A549 (cell line): ENCODE data around the gene SH3BP5L.

Source experiments
- BHLHE40 ChIP-seq: IDR thresholded peaks from 2 replicates; pipeline ENCODE4 v1.6.1; 2012; ENCODE audit warnings: low read depth, low read length, inconsistent platforms
- JUN ChIP-seq, 2 experiments: fragments of >200 bp; sonication (Bioruptor Twin); formaldehyde crosslinking; IDR thresholded peaks; 2 replicates in 1 of 2; 3 replicates in 1 of 2; pipeline ENCODE4 v1.6.1; 2016 to 2017
- MYC ChIP-seq: IDR thresholded peaks from 2 replicates; pipeline ENCODE4 v1.6.1; 2012; ENCODE audit warnings: mild to moderate bottlenecking, inconsistent platforms, low read length, improper control_type of control experiment, borderline replicate concordance
- TF ChIP-seq, protein P1 (sequence below): fragments of >200 bp; sonication (Bioruptor Twin); formaldehyde crosslinking; IDR thresholded peaks from 3 replicates; pipeline ENCODE4 v1.5.1; 2016
- TF ChIP-seq, protein P2 (sequence below): fragments of 200-600 bp; sonication (generic); IDR thresholded peaks from 2 replicates; pipeline ENCODE4 v1.6.1; 2016; ENCODE audit warnings: antibody characterized with exemption, mild to moderate bottlenecking, moderate library complexity

DNA sequence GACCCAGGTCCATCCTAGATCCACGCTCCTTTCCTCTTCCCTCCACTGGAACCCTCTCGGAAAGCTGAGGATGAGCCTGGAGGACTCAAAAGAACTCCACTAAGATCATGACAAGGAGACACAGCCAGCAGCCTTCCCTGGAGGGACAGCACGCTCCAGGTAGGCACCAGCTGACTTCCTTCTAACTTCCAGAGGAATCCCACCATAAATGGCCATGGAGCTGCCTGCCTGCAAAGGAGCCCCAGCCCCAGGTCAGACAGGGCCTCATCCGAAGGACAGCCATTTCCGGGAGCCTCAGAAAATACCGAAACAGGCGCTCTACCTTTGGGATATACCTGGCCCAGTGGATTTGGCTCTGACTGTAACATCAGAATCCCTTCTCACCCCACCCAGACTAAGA is 4.1 kb downstream of the SH3BP5L start:
- TF ChIP-seq, protein P1, sequence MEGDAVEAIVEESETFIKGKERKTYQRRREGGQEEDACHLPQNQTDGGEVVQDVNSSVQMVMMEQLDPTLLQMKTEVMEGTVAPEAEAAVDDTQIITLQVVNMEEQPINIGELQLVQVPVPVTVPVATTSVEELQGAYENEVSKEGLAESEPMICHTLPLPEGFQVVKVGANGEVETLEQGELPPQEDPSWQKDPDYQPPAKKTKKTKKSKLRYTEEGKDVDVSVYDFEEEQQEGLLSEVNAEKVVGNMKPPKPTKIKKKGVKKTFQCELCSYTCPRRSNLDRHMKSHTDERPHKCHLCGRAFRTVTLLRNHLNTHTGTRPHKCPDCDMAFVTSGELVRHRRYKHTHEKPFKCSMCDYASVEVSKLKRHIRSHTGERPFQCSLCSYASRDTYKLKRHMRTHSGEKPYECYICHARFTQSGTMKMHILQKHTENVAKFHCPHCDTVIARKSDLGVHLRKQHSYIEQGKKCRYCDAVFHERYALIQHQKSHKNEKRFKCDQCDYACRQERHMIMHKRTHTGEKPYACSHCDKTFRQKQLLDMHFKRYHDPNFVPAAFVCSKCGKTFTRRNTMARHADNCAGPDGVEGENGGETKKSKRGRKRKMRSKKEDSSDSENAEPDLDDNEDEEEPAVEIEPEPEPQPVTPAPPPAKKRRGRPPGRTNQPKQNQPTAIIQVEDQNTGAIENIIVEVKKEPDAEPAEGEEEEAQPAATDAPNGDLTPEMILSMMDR: no peak
- TF ChIP-seq MYC: no peak
- no peak for TF ChIP-seq JUN (IDR thresholded peaks at IDR 0.05)
- TF ChIP-seq BHLHE40: no peak
- TF ChIP-seq, protein P2, sequence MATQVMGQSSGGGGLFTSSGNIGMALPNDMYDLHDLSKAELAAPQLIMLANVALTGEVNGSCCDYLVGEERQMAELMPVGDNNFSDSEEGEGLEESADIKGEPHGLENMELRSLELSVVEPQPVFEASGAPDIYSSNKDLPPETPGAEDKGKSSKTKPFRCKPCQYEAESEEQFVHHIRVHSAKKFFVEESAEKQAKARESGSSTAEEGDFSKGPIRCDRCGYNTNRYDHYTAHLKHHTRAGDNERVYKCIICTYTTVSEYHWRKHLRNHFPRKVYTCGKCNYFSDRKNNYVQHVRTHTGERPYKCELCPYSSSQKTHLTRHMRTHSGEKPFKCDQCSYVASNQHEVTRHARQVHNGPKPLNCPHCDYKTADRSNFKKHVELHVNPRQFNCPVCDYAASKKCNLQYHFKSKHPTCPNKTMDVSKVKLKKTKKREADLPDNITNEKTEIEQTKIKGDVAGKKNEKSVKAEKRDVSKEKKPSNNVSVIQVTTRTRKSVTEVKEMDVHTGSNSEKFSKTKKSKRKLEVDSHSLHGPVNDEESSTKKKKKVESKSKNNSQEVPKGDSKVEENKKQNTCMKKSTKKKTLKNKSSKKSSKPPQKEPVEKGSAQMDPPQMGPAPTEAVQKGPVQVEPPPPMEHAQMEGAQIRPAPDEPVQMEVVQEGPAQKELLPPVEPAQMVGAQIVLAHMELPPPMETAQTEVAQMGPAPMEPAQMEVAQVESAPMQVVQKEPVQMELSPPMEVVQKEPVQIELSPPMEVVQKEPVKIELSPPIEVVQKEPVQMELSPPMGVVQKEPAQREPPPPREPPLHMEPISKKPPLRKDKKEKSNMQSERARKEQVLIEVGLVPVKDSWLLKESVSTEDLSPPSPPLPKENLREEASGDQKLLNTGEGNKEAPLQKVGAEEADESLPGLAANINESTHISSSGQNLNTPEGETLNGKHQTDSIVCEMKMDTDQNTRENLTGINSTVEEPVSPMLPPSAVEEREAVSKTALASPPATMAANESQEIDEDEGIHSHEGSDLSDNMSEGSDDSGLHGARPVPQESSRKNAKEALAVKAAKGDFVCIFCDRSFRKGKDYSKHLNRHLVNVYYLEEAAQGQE: no peak
